GM21390 (cell line): ENCODE results near the gene OR6F1.
"Not testable (repeated sequence)": the region's sequence is repeated elsewhere in the genome, so short reads cannot be mapped to it uniquely, and the experiment has no call there.

Source experiments
- ATAC-seq: cut with Tn5 transposase; IDR thresholded peaks from one replicate; pipeline ENCODE4 v1.9.1; 2021; ENCODE audit not compliant: unreplicated experiment

OR6F1 gene

DNA sequence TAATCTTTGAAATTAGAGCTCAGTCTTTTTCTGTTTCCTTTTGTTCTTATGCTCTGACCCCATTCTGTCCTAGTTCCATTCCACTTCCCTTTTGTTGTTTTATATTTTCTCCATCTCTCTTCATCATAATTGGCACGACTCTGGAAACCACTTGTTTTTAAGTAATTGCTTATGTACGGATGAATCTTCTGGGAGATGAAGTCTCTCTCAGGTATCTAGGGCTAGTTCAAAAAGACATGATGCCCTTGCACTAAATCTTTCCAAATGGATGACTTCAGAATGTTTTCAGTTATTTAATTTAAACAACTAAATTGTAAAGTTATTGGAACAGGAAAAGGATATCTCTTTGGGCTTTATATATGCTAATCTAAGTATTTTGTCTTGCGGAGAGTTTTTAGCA is at the start of gene OR6F1:
Gene OR6F1, minus strand, starts transcription at position 101 of the 400 bp plus-strand sequence. CDS start 3,891 bp downstream, outside the sequence.
- ATAC-seq = no peak

- ATAC-seq = no peak
Measured at GRCh38 chr1:247760456-247760855, 44.0 kb upstream of the OR6F1 start, which contains the start of gene OR1C1. TSS of gene OR1C1 (minus strand) at chr1:247760556. CDS start at chr1:247758406, 2,150 bp downstream.

GRCh38 chr1:247754311-247754710 is 37.9 kb upstream of the OR6F1 start:
- not testable (repeated sequence) for ATAC-seq

- ATAC-seq = no peak
Measured at GRCh38 chr1:247749870-247750269, 33.4 kb upstream of the OR6F1 start.

DNA sequence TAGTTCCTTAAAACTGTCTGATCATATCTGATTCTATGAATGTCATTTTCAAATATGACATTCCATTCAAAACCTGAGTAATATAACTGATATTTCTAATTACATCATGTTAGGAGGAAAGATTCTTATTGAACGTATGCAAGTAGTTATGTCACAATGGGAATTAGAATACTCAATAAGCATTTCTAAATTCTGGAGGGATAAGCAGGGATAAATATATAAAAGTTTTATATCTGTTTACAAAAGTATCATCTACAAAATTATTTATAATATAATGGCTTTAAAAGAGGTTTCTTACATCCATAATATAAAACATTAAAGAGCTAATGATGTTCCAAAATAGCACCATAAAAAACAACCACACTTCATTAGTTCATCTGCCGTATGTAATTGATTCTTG is 31.6 kb upstream of the OR6F1 start, which contains the start of gene OR14A2:
Gene OR14A2, minus strand, starts transcription at position 101 of the 400 bp plus-strand sequence.
- ATAC-seq = no peak

- no peak for ATAC-seq
Measured at GRCh38 chr1:247747616-247748015, 31.2 kb upstream of the OR6F1 start.

DNA sequence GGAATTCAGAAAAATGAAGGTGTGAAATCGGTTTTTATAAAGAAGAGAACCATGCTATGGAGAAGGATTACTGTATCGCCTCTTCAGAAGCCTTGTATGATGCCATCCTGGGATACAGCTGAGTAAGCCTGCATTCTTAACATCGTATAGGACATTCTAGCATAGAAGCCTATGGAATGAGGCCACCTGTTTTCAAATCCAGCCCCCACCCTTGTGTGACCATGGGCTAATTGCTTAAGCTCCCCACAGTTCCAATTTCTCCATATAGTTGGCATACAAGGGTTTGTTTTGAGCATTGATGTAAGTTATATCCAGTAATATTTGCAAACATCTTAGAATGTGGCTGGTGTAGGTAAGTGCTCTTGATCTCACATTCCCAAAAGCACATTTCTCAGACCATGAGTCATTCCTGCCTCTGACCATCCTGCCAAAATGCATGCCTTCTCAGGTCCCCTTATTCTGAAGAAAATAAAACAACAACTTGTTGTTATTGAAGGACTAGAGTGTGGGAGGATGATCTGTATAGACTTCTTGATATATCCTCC is 30.0 kb upstream of the OR6F1 start:
- no peak for ATAC-seq

GRCh38 chr1:247742215-247742760 is 25.8 kb upstream of the OR6F1 start:
- ATAC-seq = not testable (repeated sequence)

DNA sequence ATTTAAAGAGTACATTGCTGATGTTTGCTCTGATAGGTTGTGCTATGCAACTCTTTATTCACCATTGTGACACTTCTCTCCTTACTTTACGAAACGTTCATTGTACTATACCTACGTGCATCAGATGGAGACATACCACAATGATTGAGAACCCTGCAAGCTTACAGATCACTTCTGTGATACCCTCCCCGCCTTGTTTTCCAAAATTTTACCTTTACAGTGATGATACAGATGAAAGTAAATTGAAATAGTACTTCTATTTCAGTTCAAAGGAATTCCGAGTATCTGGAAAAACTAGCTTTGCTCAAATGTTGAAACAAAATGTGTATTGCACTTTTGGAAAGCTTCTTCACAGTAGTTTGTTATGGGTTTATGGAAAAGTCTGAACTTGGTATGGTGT is 25.3 kb upstream of the OR6F1 start:
- ATAC-seq = no peak

GRCh38 chr1:247740721-247741120 is 24.3 kb upstream of the OR6F1 start:
- no peak for ATAC-seq

- no peak for ATAC-seq
Measured at GRCh38 chr1:247738315-247738714, 21.9 kb upstream of the OR6F1 start, which contains the start of gene OR14K1. TSS of gene OR14K1 (plus strand) at chr1:247738615. CDS start at chr1:247738615, 0 bp downstream.

DNA sequence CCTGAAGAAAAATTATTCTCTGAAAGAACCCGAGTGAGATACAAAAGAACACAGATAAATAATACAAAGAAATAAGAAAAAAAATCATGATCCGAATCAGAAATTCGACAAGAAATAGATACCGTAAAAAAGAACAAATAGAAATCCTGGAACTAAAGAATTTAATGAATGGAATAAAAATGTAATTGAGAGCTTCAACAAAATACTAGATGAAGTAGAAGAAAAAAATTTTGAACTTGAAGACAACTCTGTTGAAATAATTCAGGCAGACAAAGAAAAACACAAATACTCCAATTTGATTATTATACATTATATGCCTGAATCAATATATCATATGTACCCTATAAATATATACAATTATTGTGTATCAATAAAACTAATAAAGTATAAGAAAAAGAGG is 4.8 kb upstream of the OR6F1 start:
- no peak for ATAC-seq

- ATAC-seq = no peak
Measured at GRCh38 chr1:247713753-247714152, 2.7 kb downstream of the OR6F1 start.

- ATAC-seq = not testable (repeated sequence)
Measured at GRCh38 chr1:247710681-247711080, 5.8 kb downstream of the OR6F1 start.

- no peak for ATAC-seq
Measured at GRCh38 chr1:247701338-247701737, 15.1 kb downstream of the OR6F1 start.

GRCh38 chr1:247681288-247681897 is 35.1 kb downstream of the OR6F1 start:
- ATAC-seq = peak; percentile 96

DNA sequence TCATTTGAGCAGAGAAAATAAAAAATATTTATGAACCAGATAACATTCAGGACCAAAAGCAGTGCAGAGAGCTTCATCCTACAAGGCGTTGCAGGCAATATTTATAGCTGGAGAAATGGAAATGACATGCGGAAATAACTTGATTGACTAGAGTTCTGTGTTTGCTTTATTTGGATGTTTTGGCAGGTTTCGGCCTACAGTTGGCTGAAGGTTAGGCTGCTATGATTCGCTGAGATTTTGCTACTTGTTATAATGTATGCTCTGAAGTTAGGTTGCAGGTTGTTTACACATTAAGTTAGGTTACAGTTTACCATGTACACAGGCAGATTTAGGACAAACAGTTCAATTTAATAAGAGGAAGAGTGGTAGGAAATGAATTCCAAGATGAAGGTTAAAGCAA is 36.3 kb downstream of the OR6F1 start:
- no peak for ATAC-seq

DNA sequence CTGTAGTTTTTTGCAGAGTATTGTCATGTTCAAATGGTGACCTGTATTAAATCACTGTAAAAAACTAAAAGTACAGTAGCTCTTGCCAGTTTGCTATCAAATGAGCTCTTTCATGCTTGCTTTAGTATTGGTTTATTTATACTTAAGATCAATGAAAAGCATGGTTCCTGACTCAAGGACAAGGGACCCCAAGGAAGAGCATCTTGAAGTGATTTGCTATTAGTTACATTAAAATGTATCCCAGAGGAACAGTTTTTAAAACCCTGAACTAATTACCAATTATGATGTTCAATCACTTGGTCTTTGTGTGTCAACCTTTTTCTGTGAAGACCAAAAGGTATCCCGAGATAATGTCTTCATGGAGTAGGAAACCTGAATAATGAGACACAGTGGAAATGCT is 36.8 kb downstream of the OR6F1 start, which contains the start of gene OR13G1:
Gene OR13G1, minus strand, starts transcription at position 101 of the 400 bp plus-strand sequence. CDS start 6,698 bp downstream, outside the sequence.
- ATAC-seq = no peak

- no peak for ATAC-seq
Measured at GRCh38 chr1:247669225-247669624, 47.2 kb downstream of the OR6F1 start.
